Measurements from ENCODE around the gene SLC16A8.
A peak's percentile ranks its signal among the peaks of the same experiment; 100 is the strongest.
"Not testable (repeated sequence)": the region's sequence is repeated elsewhere in the genome, so short reads cannot be mapped to it uniquely, and the experiment has no call there.

The SLC16A8 gene

GRCh38 chr22:38038426-38038825, 45.6 kb downstream of the SLC16A8 start:
- no CpG with 5 or more reads among the region's 23 CpGs for WGBS (ENCODE audit: extremely low coverage, insufficient coverage, low lambda C conversion rate)
- Histone ChIP-seq H2BK5ac (ENCODE audit: low read length) (no peak overlapping the region), H3K4ac (ENCODE audit: low read depth, low read length) (no peak overlapping the region), H3K4me2 (ENCODE audit: low read length) (no peak overlapping the region), H2AK5ac (ENCODE audit: low read length) (no peak overlapping the region), H3K79me2 (ENCODE audit: control insufficient read depth, insufficient read depth, low read length) (no peaks in the 10 kb centered on the region), H3K23ac (ENCODE audit: low read length) (no peak overlapping the region), H3K9ac (ENCODE audit: low read length) (no peak overlapping the region), H4K5ac (ENCODE audit: low read length) (no peak overlapping the region), H3K36me3 (ENCODE audit: control insufficient read depth, insufficient read depth, low read length) (no peaks in the 10 kb centered on the region), H4K8ac (ENCODE audit: low read depth, low read length) (no peak overlapping the region), H3K27me3 (ENCODE audit: insufficient read depth, low read length, poor library complexity) (no peaks in the 10 kb centered on the region), H3K18ac (ENCODE audit: low read length) (no peak overlapping the region), H3K4me1 (ENCODE audit: control insufficient read depth, low read depth, low read length) (peaks cover 6% of the 10 kb centered on the region), H2BK15ac (replicated peaks; ENCODE audit: low read depth) (no peak overlapping the region), H3K27ac (ENCODE audit: low read depth, low read length) (no peak overlapping the region), H3K56ac (ENCODE audit: low read length) (no peak overlapping the region), H2BK120ac (ENCODE audit: low read depth, low read length) (no peak overlapping the region), H3K4me3 (ENCODE audit: low read length) (no peak overlapping the region), H3K79me1 (ENCODE audit: low read length) (no peaks in the 10 kb centered on the region)
- DNase-seq: no peak

GRCh38 chr22:38037367-38038150, 46.4 kb downstream of the SLC16A8 start:
- H3K18ac ChIP-seq (ENCODE audit: low read length); H3K79me1 ChIP-seq (ENCODE audit: low read length); H3K4me3 ChIP-seq (ENCODE audit: low read length); H3K27me3 ChIP-seq (ENCODE audit: insufficient read depth, low read length, poor library complexity); H3K9ac ChIP-seq (ENCODE audit: low read length); H2BK120ac ChIP-seq (ENCODE audit: low read depth, low read length); H4K5ac ChIP-seq (ENCODE audit: low read length); H3K79me2 ChIP-seq (ENCODE audit: control insufficient read depth, insufficient read depth, low read length); H2AK5ac ChIP-seq (ENCODE audit: low read length); DNase-seq; H3K23ac ChIP-seq (ENCODE audit: low read length); H3K27ac ChIP-seq (ENCODE audit: low read depth, low read length); H3K4me1 ChIP-seq (ENCODE audit: control insufficient read depth, low read depth, low read length); H2BK15ac ChIP-seq (replicated peaks; ENCODE audit: low read depth); H4K8ac ChIP-seq (ENCODE audit: low read depth, low read length); H3K56ac ChIP-seq (ENCODE audit: low read length); H3K4me2 ChIP-seq (ENCODE audit: low read length); H2BK5ac ChIP-seq (ENCODE audit: low read length); H3K36me3 ChIP-seq (ENCODE audit: control insufficient read depth, insufficient read depth, low read length); H3K4ac ChIP-seq (ENCODE audit: low read depth, low read length): not testable (repeated sequence)
- WGBS (ENCODE audit: extremely low coverage, insufficient coverage, low lambda C conversion rate): no CpG with 5 or more reads among the region's 13 CpGs

- H2BK5ac ChIP-seq (ENCODE audit: low read length): no peak overlapping the region
- no peak overlapping the region for H2AK5ac ChIP-seq (ENCODE audit: low read length)
- H3K27ac ChIP-seq (ENCODE audit: low read depth, low read length): no peak overlapping the region
- peaks cover 6% of the 10 kb centered on the region for H3K4me1 ChIP-seq (ENCODE audit: control insufficient read depth, low read depth, low read length)
- H3K4ac ChIP-seq (ENCODE audit: low read depth, low read length): no peak overlapping the region
- no peak overlapping the region for H3K56ac ChIP-seq (ENCODE audit: low read length)
- H2BK120ac ChIP-seq (ENCODE audit: low read depth, low read length): no peak overlapping the region
- WGBS (ENCODE audit: extremely low coverage, insufficient coverage, low lambda C conversion rate): no CpG with 5 or more reads among the region's 10 CpGs
- no peaks in the 10 kb centered on the region for H3K79me1 ChIP-seq (ENCODE audit: low read length)
- H4K8ac ChIP-seq (ENCODE audit: low read depth, low read length): no peak overlapping the region
- no peaks in the 10 kb centered on the region for H3K79me2 ChIP-seq (ENCODE audit: control insufficient read depth, insufficient read depth, low read length)
- no peak overlapping the region for H3K9ac ChIP-seq (ENCODE audit: low read length)
- H3K36me3 ChIP-seq (ENCODE audit: control insufficient read depth, insufficient read depth, low read length): no peaks in the 10 kb centered on the region
- H4K5ac ChIP-seq (ENCODE audit: low read length): no peak overlapping the region
- H3K18ac ChIP-seq (ENCODE audit: low read length): no peak overlapping the region
- no peak overlapping the region for H3K4me3 ChIP-seq (ENCODE audit: low read length)
- H3K27me3 ChIP-seq (ENCODE audit: insufficient read depth, low read length, poor library complexity): no peaks in the 10 kb centered on the region
- no peak for DNase-seq
- no peak overlapping the region for H2BK15ac ChIP-seq (replicated peaks; ENCODE audit: low read depth)
- no peak overlapping the region for H3K23ac ChIP-seq (ENCODE audit: low read length)
- H3K4me2 ChIP-seq (ENCODE audit: low read length): no peak overlapping the region
Measured at GRCh38 chr22:38036392-38037062, 47.5 kb downstream of the SLC16A8 start.

- no peaks in the 10 kb centered on the region for H3K79me1 ChIP-seq (ENCODE audit: low read length)
- no peak overlapping the region for H3K4me2 ChIP-seq (ENCODE audit: low read length)
- H2BK120ac ChIP-seq (ENCODE audit: low read depth, low read length): no peak overlapping the region
- H3K79me2 ChIP-seq (ENCODE audit: control insufficient read depth, insufficient read depth, low read length): no peaks in the 10 kb centered on the region
- no peak overlapping the region for H3K18ac ChIP-seq (ENCODE audit: low read length)
- H3K27me3 ChIP-seq (ENCODE audit: insufficient read depth, low read length, poor library complexity): no peaks in the 10 kb centered on the region
- H3K23ac ChIP-seq (ENCODE audit: low read length): no peak overlapping the region
- H4K5ac ChIP-seq (ENCODE audit: low read length): no peak overlapping the region
- no peak overlapping the region for H3K9ac ChIP-seq (ENCODE audit: low read length)
- H2AK5ac ChIP-seq (ENCODE audit: low read length): peak overlapping the region; percentile 29
- DNase-seq: no peak
- no CpG with 5 or more reads among the region's 9 CpGs for WGBS (ENCODE audit: extremely low coverage, insufficient coverage, low lambda C conversion rate)
- H3K4me3 ChIP-seq (ENCODE audit: low read length): no peak overlapping the region
- H2BK5ac ChIP-seq (ENCODE audit: low read length): no peak overlapping the region
- H2BK15ac ChIP-seq (replicated peaks; ENCODE audit: low read depth): no peak overlapping the region
- no peak overlapping the region for H3K4ac ChIP-seq (ENCODE audit: low read depth, low read length)
- no peak overlapping the region for H3K27ac ChIP-seq (ENCODE audit: low read depth, low read length)
- H3K56ac ChIP-seq (ENCODE audit: low read length): peak overlapping the region; percentile 46
- peaks cover 7% of the 10 kb centered on the region for H3K4me1 ChIP-seq (ENCODE audit: control insufficient read depth, low read depth, low read length)
- no peaks in the 10 kb centered on the region for H3K36me3 ChIP-seq (ENCODE audit: control insufficient read depth, insufficient read depth, low read length)
- H4K8ac ChIP-seq (ENCODE audit: low read depth, low read length): no peak overlapping the region
Measured at GRCh38 chr22:38035530-38035885, 48.5 kb downstream of the SLC16A8 start.

- Histone ChIP-seq H3K79me1 (ENCODE audit: low read length) (no peaks in the 10 kb centered on the region), H3K56ac (ENCODE audit: low read length) (peak overlapping the region; percentile 69), H3K4ac (ENCODE audit: low read depth, low read length) (no peak overlapping the region), H3K79me2 (ENCODE audit: control insufficient read depth, insufficient read depth, low read length) (no peaks in the 10 kb centered on the region), H2BK5ac (ENCODE audit: low read length) (no peak overlapping the region), H4K5ac (ENCODE audit: low read length) (peak overlapping the region; percentile 84), H2BK15ac (replicated peaks; ENCODE audit: low read depth) (no peak overlapping the region), H3K27ac (ENCODE audit: low read depth, low read length) (no peak overlapping the region), H2BK120ac (ENCODE audit: low read depth, low read length) (no peak overlapping the region), H3K4me1 (ENCODE audit: control insufficient read depth, low read depth, low read length) (peaks cover 8% of the 10 kb centered on the region), H3K36me3 (ENCODE audit: control insufficient read depth, insufficient read depth, low read length) (no peaks in the 10 kb centered on the region), H3K4me2 (ENCODE audit: low read length) (no peak overlapping the region), H3K18ac (ENCODE audit: low read length) (no peak overlapping the region), H3K4me3 (ENCODE audit: low read length) (no peak overlapping the region), H3K27me3 (ENCODE audit: insufficient read depth, low read length, poor library complexity) (no peaks in the 10 kb centered on the region), H3K9ac (ENCODE audit: low read length) (peak overlapping the region; percentile 44), H2AK5ac (ENCODE audit: low read length) (peak overlapping the region; percentile 98), H3K23ac (ENCODE audit: low read length) (no peak overlapping the region), H4K8ac (ENCODE audit: low read depth, low read length) (no peak overlapping the region)
- no CpG with 5 or more reads among the region's 11 CpGs for WGBS (ENCODE audit: extremely low coverage, insufficient coverage, low lambda C conversion rate)
- no peak for DNase-seq
Measured at GRCh38 chr22:38034884-38035529, 49.0 kb downstream of the SLC16A8 start.

Data from mesendoderm (in vitro differentiated cells).